T-helper 9 cell (primary cell): ENCODE data around the gene PDCD7.

Source experiments
- DNase-seq: peaks from one replicate; pipeline ENCODE4 v3.0.0-alpha.2; 2020

The PDCD7 gene

DNA sequence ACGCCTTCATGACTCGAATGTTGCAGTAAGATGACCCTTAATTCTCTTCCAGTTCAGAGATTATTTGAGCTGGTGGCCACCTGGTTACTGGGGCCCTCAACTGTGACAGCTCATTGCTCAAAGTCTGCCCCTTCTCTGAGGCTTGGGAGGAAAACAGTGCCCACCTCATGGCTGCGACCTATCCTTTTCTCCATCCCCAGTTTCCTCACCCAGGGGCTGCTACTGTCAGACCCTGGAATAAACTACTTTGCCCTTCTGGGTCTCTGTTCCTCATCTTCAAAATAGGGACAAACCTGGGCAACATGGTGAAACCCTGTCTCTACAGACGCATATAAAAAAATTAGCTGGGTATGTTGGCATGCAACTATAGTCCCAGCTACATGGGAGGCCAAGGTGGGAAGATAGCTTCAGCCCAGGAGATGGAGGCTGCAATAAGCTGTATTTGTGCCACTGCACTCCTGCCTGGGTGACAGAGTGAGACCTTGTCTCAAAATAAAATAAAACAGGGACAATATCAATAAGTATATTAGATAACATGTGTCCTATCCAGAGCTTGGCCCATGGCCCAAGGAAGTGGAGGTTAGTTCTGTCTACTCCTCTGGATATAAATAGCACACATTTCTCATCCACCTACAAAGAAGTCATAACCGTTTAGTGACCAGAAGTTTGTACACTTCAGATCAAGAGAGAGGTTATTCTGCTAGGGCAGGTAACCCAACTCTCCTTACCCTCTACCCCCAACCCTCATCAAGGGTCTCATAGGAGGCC lies 63.6 kb downstream of the PDCD7 start:
- no peak for DNase-seq

DNA sequence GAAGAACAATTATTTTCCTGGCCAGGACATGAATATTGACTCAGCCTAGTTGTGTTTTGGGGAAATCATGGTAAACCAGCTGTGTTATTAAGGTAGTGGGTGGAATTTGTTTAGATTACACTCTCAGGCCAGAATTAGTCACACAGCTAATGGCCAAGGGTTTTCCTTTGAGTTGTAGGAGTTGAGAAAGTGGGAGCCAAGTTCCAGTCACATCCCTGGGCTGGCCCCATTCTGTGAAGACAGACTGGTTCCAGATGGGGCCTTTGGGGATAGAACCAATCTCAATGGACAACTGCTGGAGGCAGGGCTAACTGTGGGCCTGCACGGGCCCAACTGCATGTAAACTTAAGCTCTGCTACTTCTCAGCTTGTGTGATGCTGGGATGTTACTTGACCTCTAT lies 64.4 kb downstream of the PDCD7 start:
- DNase-seq = no peak

DNA sequence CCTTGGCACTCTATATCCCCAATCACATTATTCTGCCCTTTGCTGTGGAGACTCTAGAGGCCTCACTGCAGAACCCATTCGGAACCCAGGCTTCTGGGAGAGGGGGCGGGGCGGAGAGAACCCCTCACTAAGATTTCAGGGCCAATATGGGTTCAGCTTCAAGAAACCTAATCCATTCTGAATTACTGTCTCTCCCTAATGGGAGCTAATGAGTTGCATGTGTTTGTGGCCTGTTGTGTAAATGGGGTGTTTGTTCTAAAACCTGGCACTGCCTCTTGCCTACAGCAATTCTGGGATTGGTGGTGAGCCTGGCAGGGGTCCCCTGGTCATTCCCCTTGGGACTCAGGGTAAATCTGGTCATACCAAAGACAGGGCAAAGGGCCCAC lies 65.2 kb downstream of the PDCD7 start:
- DNase-seq = no peak

DNA sequence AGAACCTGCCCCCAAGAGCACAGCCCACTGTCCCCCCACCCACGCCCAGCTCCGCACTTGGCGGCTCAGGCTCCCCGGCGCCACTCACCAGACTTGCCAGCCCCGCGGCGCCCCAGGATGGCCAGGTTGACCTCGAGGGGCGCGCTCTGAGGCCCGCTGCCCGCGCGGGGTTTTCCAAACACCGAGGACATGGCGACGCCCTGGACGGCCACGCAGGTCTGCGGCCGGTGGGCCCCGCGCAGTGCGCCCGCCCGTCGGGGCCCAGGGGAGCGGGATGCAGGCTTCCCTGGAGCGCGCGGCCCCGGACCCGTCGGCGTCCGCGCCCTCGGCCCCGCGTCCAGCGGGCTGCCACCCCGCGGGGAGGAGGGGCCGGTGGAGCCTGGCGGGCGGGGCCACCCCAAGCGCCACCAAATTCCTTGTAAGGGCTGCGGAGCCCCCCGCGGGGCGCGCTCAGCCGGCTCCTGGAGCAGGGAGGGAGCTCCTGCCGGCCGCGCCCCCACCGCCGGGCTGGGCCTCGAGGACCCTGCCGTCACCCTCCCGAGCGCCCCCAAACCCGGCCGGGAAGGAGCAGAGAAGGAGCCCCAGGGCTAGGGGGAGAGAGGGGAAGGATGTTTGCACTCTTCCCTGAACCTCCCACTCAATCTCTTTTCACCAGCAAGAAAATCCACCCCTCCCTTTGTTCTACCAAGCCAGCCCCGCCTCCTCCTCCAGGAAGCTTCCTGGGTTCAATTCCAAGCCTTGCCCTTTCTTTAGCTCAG lies 65.8 kb downstream of the PDCD7 start, which contains the start of gene RASL12:
TSS of gene RASL12 (minus strand) at position 347 of the 758 bp plus-strand sequence. CDS start at position 191, 156 bp downstream.
- no peak for DNase-seq
